CD8-positive, alpha-beta memory T cell (primary cell): ENCODE data around the gene PRRT2. TPM values are rescaled to one million over a fixed set of nuclear protein-coding genes. Genes with fewer than 3 reads are reported as not detected.

Experiments used
- CTCF ChIA-PET: fragments of 350-600 bp; sonication (Branson Sonifier 250); formaldehyde crosslinking; loops from one replicate; lab custom pipeline; 2021; ENCODE audit warnings: antibody characterized with exemption; lab: Charles Lee
- POLR2A ChIA-PET: fragments of 350-600 bp; sonication (Branson Sonifier 250); formaldehyde crosslinking; loops from one replicate; lab custom pipeline; 2021; ENCODE audit warnings: antibody characterized with exemption; lab: Charles Lee
- DNase-seq, 5 donors: peaks; one replicate each; pipeline versions ENCODE4 v3.0.0 to v3.0.0-alpha.2; 2020 to 2022; ENCODE audit warnings: mixed read lengths in 1 of 5
- H3K27ac ChIP-seq: one replicate; pipeline ENCODE4 v1.7.0; 2013; ENCODE audit warnings: low read depth, mild to moderate bottlenecking, low read length, moderate library complexity
- H3K27me3 ChIP-seq: 2 replicates; pipeline ENCODE4 v1.7.0; 2013; ENCODE audit warnings: low read length, mild to moderate bottlenecking; ENCODE audit not compliant: insufficient read depth, poor library complexity, severe bottlenecking
- H3K36me3 ChIP-seq: 2 replicates; pipeline ENCODE4 v1.7.0; 2013; ENCODE audit warnings: mild to moderate bottlenecking, low read length, moderate library complexity; ENCODE audit not compliant: insufficient read depth
- H3K4me1 ChIP-seq: 2 replicates; pipeline ENCODE4 v1.7.0; 2013; ENCODE audit warnings: mild to moderate bottlenecking, low read length, moderate library complexity; ENCODE audit not compliant: insufficient read depth
- H3K4me3 ChIP-seq: 2 replicates; pipeline ENCODE4 v1.7.0; 2013; ENCODE audit warnings: mild to moderate bottlenecking, low read length
- H3K9me3 ChIP-seq: 2 replicates; pipeline ENCODE4 v1.7.0; 2013; ENCODE audit warnings: mild to moderate bottlenecking, low read length
- H3K27ac Mint-ChIP-seq, 8 donors: one replicate each; pipeline ENCODE4 v1.8.0; 2020 to 2021; ENCODE audit warnings: mixed read lengths in 8 of 8, mild to moderate bottlenecking in 6 of 8, inconsistent platforms in 3 of 8, moderate library complexity in 3 of 8
- H3K27me3 Mint-ChIP-seq, 2 donors: one replicate each; pipeline ENCODE4 v1.8.0; 2020 to 2021; ENCODE audit warnings: mixed read lengths in 2 of 2, mild to moderate bottlenecking in 1 of 2, moderate library complexity in 1 of 2
- H3K36me3 Mint-ChIP-seq, 3 donors: one replicate each; pipeline ENCODE4 v1.8.0; 2020 to 2021; ENCODE audit warnings: mixed read lengths in 3 of 3, inconsistent platforms in 1 of 3, mild to moderate bottlenecking in 1 of 3
- H3K4me1 Mint-ChIP-seq, 3 donors: one replicate each; pipeline ENCODE4 v1.8.0; 2020 to 2021; ENCODE audit warnings: mixed read lengths in 3 of 3, inconsistent platforms in 1 of 3, mild to moderate bottlenecking in 1 of 3
- H3K4me3 Mint-ChIP-seq, 7 donors: one replicate each; pipeline ENCODE4 v1.8.0; 2020 to 2021; ENCODE audit warnings: mixed read lengths in 7 of 7, mild to moderate bottlenecking in 6 of 7, moderate library complexity in 4 of 7, inconsistent platforms in 2 of 7
- H3K9me3 Mint-ChIP-seq, 5 donors: one replicate each; pipeline ENCODE4 v1.8.0; 2020 to 2022; ENCODE audit warnings: mixed read lengths in 5 of 5, mild to moderate bottlenecking in 3 of 5, moderate library complexity in 2 of 5, inconsistent platforms in 1 of 5
- polyA plus RNA-seq: library from polyadenylated mRNA; unstranded; fragments of 300-500 nt; fragmentation: Illumina TruSeq; gene quantifications from one replicate; pipeline ENCODE4 v1.2.3, GENCODE V29; 2021
- total RNA-seq, 2 experiments: library from RNA; stranded (reverse); gene quantifications; one replicate each; pipeline ENCODE4 v1.2.3, GENCODE V29; 2021

Gene PRRT2
- total and polyA plus RNA-seq, 3 experiments from 2014 or later: 0.18 to 1.3 (median 1.2) TPM

GRCh38 chr16:29862383-29862883, 50.4 kb downstream of the PRRT2 start:
- H3K4me3 ChIP-seq: peak overlapping the region; percentile 89
- POLR2A ChIA-PET: no interaction called here
- H3K27ac Mint-ChIP-seq: peak overlapping the region; percentile 73 to 98 (median 92)
- H3K36me3 Mint-ChIP-seq: peaks cover 4 to 39% (median 5%) of the 10 kb centered on the region in 3 donors
- peak overlapping the region; percentile 84 to 97 (median 93) for H3K4me3 Mint-ChIP-seq
- H3K27me3 ChIP-seq: no peaks in the 10 kb centered on the region
- peaks cover 7% of the 10 kb centered on the region for H3K36me3 ChIP-seq
- H3K27me3 Mint-ChIP-seq: no peaks in the 10 kb centered on the region
- peak overlapping the region; percentile 92 for H3K27ac ChIP-seq
- peaks cover 21% of the 10 kb centered on the region for H3K4me1 ChIP-seq
- no peak for DNase-seq
- no peaks in the 10 kb centered on the region for H3K9me3 Mint-ChIP-seq
- CTCF ChIA-PET: interaction anchor here (1.2 to 2.1 kb wide), 3 partner anchors 14 to 163 kb away, joined by 3 to 5 read pairs (median 3); partner anchors contain the start of gene PAGR1
- H3K4me1 Mint-ChIP-seq: peaks cover 16 to 31% (median 30%) of the 10 kb centered on the region in 3 donors
- no peaks in the 10 kb centered on the region for H3K9me3 ChIP-seq

- POLR2A ChIA-PET: interaction anchor here (0.6 to 1.8 kb wide), 2 partner anchors 48 to 111 kb away, joined by 4 read pairs; partner anchors contain the start of gene TAOK2
- Mint-ChIP-seq H3K27me3 (peaks cover 0 to 3% of the 10 kb centered on the region in 2 donors), H3K4me1 (peaks cover 16 to 33% (median 31%) of the 10 kb centered on the region in 3 donors), H3K27ac (peak within 1 kb of the TSS; percentile 92 to 99 (median 98)), H3K9me3 (no peaks in the 10 kb centered on the region), H3K36me3 (peaks cover 4 to 38% (median 5%) of the 10 kb centered on the region in 3 donors), H3K4me3 (peak within 1 kb of the TSS; percentile 84 to 97 (median 93))
- DNase-seq: peak; percentile 87 to 95 (median 94)
- no peaks in the 10 kb centered on the region for H3K27me3 ChIP-seq
- peak within 1 kb of the TSS; percentile 92 for H3K27ac ChIP-seq
- CTCF ChIA-PET: interaction anchor here (1.0 to 2.1 kb wide), 10 partner anchors 9 to 164 kb away, joined by 3 to 8 read pairs (median 4); partner anchors contain the start of genes HIRIP3, KIF22 and PAGR1
- peaks cover 21% of the 10 kb centered on the region for H3K4me1 ChIP-seq
- no peaks in the 10 kb centered on the region for H3K9me3 ChIP-seq
- peak within 1 kb of the TSS; percentile 89 for H3K4me3 ChIP-seq
- peaks cover 7% of the 10 kb centered on the region for H3K36me3 ChIP-seq
Measured at GRCh38 chr16:29862884-29863668, 51.1 kb downstream of the PRRT2 start, which contains the start of gene CDIPT. Gene CDIPT, minus strand, starts transcription at chr16:29863226. Its CDS starts 369 bp downstream, at chr16:29862857.

- Mint-ChIP-seq H3K4me1 (peaks cover 16 to 33% (median 31%) of the 10 kb centered on the region in 3 donors), H3K27me3 (peaks cover 0 to 3% of the 10 kb centered on the region in 2 donors), H3K36me3 (peaks cover 0 to 33% (median 5%) of the 10 kb centered on the region in 3 donors), H3K9me3 (no peaks in the 10 kb centered on the region), H3K4me3 (peak overlapping the region; percentile 84 to 97 (median 93)), H3K27ac (peak overlapping the region; percentile 92 to 99 (median 98))
- POLR2A ChIA-PET: interaction anchor here (0.6 to 1.8 kb wide), 2 partner anchors 48 to 110 kb away, joined by 4 read pairs; partner anchors contain the start of gene TAOK2
- H3K9me3 ChIP-seq: no peaks in the 10 kb centered on the region
- no peak overlapping the region for H3K27ac ChIP-seq
- no peak for DNase-seq
- peaks cover 21% of the 10 kb centered on the region for H3K4me1 ChIP-seq
- no peaks in the 10 kb centered on the region for H3K27me3 ChIP-seq
- H3K36me3 ChIP-seq: peaks cover 7% of the 10 kb centered on the region
- CTCF ChIA-PET: interaction anchor here (1.0 to 2.1 kb wide), 9 partner anchors 8 to 164 kb away, joined by 3 to 8 read pairs (median 4); partner anchors contain the start of genes HIRIP3 and KIF22
- H3K4me3 ChIP-seq: peak overlapping the region; percentile 89
Measured at GRCh38 chr16:29863669-29863984, 51.6 kb downstream of the PRRT2 start.

- Mint-ChIP-seq H3K27me3 (peaks cover 0 to 3% of the 10 kb centered on the region in 2 donors), H3K36me3 (peaks cover 0 to 27% (median 4%) of the 10 kb centered on the region in 3 donors), H3K4me3 (peak overlapping the region in 2 of 7 donors; percentile 23 to 29), H3K4me1 (peaks cover 16 to 33% (median 31%) of the 10 kb centered on the region in 3 donors), H3K9me3 (no peaks in the 10 kb centered on the region), H3K27ac (peak overlapping the region in 1 of 8 donors; percentile 29)
- no peak for DNase-seq
- Histone ChIP-seq H3K4me3 (no peak overlapping the region), H3K4me1 (peaks cover 21% of the 10 kb centered on the region), H3K9me3 (no peaks in the 10 kb centered on the region), H3K36me3 (peaks cover 7% of the 10 kb centered on the region), H3K27ac (no peak overlapping the region), H3K27me3 (no peaks in the 10 kb centered on the region)
- CTCF ChIA-PET: interaction anchor here (1.4 to 1.5 kb wide), 2 partner anchors 11 to 19 kb away, joined by 4 to 7 read pairs; no protein-coding TSS in a partner anchor
- POLR2A ChIA-PET: interaction anchor here (0.6 to 1.8 kb wide), 3 partner anchors 109 to 713 kb away, joined by 4 read pairs; partner anchors contain the start of gene TAOK2
Measured at GRCh38 chr16:29864205-29864604, 52.2 kb downstream of the PRRT2 start.

Other genes with a start within 250 kb of the PRRT2 start
- gene SPN, start 148.9 kb upstream of the PRRT2 start, total RNA-seq: 100 to 1,000 TPM; 136 to 144 TPM
- 255 TPM for gene SPN, start 148.9 kb upstream of the PRRT2 start, polyA plus RNA-seq
- 1 to 10 TPM; 3.0 to 3.5 TPM for gene QPRT, start 133.0 kb upstream of the PRRT2 start, total RNA-seq
- gene QPRT, start 133.0 kb upstream of the PRRT2 start, polyA plus RNA-seq: 0.74 TPM
- 10 to 100 TPM; 32.3 to 33.3 TPM for gene C16orf54, start 66.2 kb upstream of the PRRT2 start, total RNA-seq
- gene C16orf54, start 66.2 kb upstream of the PRRT2 start, polyA plus RNA-seq: 45.0 TPM
- gene ZG16, start 33.9 kb upstream of the PRRT2 start, total RNA-seq: not detected
- not detected for gene ZG16, start 33.9 kb upstream of the PRRT2 start, polyA plus RNA-seq
- 100 to 1,000 TPM; 118 to 131 TPM for gene KIF22, start 21.4 kb upstream of the PRRT2 start, total RNA-seq
- 61.2 TPM for gene KIF22, start 21.4 kb upstream of the PRRT2 start, polyA plus RNA-seq
- 100 to 1,000 TPM; 455 to 478 TPM for gene MAZ, start 5.7 kb upstream of the PRRT2 start, total RNA-seq
- gene MAZ, start 5.7 kb upstream of the PRRT2 start, polyA plus RNA-seq: 85.7 TPM
- gene PAGR1, start 4.0 kb downstream of the PRRT2 start, total RNA-seq: 10 to 100 TPM; 41.9 to 44.3 TPM
- gene PAGR1, start 4.0 kb downstream of the PRRT2 start, polyA plus RNA-seq: 53.1 TPM
- 10 to 100 TPM; 54.5 to 55.4 TPM for gene MVP, start 8.3 kb downstream of the PRRT2 start, total RNA-seq
- gene MVP, start 8.3 kb downstream of the PRRT2 start, polyA plus RNA-seq: 155 TPM
- 10 to 100 TPM; 63.9 to 68.4 TPM for gene CDIPT, start 51.0 kb downstream of the PRRT2 start, total RNA-seq
- 109 TPM for gene CDIPT, start 51.0 kb downstream of the PRRT2 start, polyA plus RNA-seq
- under 1 TPM; 0.07 to 0.15 TPM for gene SEZ6L2, start 87.4 kb downstream of the PRRT2 start, total RNA-seq
- not detected for gene SEZ6L2, start 87.4 kb downstream of the PRRT2 start, polyA plus RNA-seq
- gene ASPHD1, start 88.3 kb downstream of the PRRT2 start, total RNA-seq: 1 to 10 TPM; 1.2 to 1.7 TPM
- not detected for gene ASPHD1, start 88.3 kb downstream of the PRRT2 start, polyA plus RNA-seq
- 10 to 100 TPM; 35.7 to 37.1 TPM for gene KCTD13, start 114.0 kb downstream of the PRRT2 start, total RNA-seq
- gene KCTD13, start 114.0 kb downstream of the PRRT2 start, polyA plus RNA-seq: 15.9 TPM
- gene TMEM219, start 149.9 kb downstream of the PRRT2 start, total RNA-seq: 10 to 100 TPM; 36.8 to 43.4 TPM
- 168 TPM for gene TMEM219, start 149.9 kb downstream of the PRRT2 start, polyA plus RNA-seq
- 10 to 100 TPM; 41.8 to 44.3 TPM for gene TAOK2, start 161.7 kb downstream of the PRRT2 start, total RNA-seq
- gene TAOK2, start 161.7 kb downstream of the PRRT2 start, polyA plus RNA-seq: 7.1 TPM
- gene HIRIP3, start 183.4 kb downstream of the PRRT2 start, total RNA-seq: 10 to 100 TPM; 45.6 to 48.0 TPM
- gene HIRIP3, start 183.4 kb downstream of the PRRT2 start, polyA plus RNA-seq: 22.0 TPM
- gene INO80E, start 184.0 kb downstream of the PRRT2 start, total RNA-seq: 100 to 1,000 TPM; 121 to 123 TPM
- 6.5 TPM for gene INO80E, start 184.0 kb downstream of the PRRT2 start, polyA plus RNA-seq
- under 1 TPM; 0.13 to 0.42 TPM for gene DOC2A, start 198.8 kb downstream of the PRRT2 start, total RNA-seq
- gene DOC2A, start 198.8 kb downstream of the PRRT2 start, polyA plus RNA-seq: not detected
- not detected for gene C16orf92, start 211.0 kb downstream of the PRRT2 start, total RNA-seq
- gene C16orf92, start 211.0 kb downstream of the PRRT2 start, polyA plus RNA-seq: not detected
- gene TLCD3B, start 219.1 kb downstream of the PRRT2 start, total RNA-seq: under 1 TPM; 0.55 to 0.84 TPM
- not detected for gene TLCD3B, start 219.1 kb downstream of the PRRT2 start, polyA plus RNA-seq